Common myeloid progenitor, CD34-positive (primary cell): ENCODE results near the gene SCNN1A.

Experiments
- CTCF ChIA-PET: fragments of 350-600 bp; sonication (Branson Sonifier 250); formaldehyde crosslinking; loops from one replicate; lab custom pipeline; 2021; ENCODE audit warnings: antibody characterized with exemption; lab: Charles Lee
- POLR2A ChIA-PET: fragments of 350-600 bp; sonication (Branson Sonifier 250); formaldehyde crosslinking; loops from one replicate; lab custom pipeline; 2021; ENCODE audit warnings: antibody characterized with exemption; lab: Charles Lee
- DNase-seq, 3 donors: peaks; one replicate each; pipeline versions ENCODE4 v3.0.0 to v3.0.0-alpha.2; 2013
- H3K27ac ChIP-seq, 2 experiments: 1 replicate in 1 of 2; 2 replicates in 1 of 2; pipeline ENCODE4 v1.7.0; 2013; ENCODE audit warnings: inconsistent platforms in 2 of 2, low read length in 2 of 2, mild to moderate bottlenecking in 2 of 2, low read depth in 1 of 2, moderate library complexity in 1 of 2; ENCODE audit not compliant: severe bottlenecking in 2 of 2, insufficient read depth in 1 of 2, poor library complexity in 1 of 2
- H3K27me3 ChIP-seq, 5 experiments: replicated peaks in 2 of 5; 1 replicate in 3 of 5; 2 replicates in 2 of 5; pipeline versions ENCODE4 v1.6.1 to v1.7.0; 2013; ENCODE audit warnings: low read length in 4 of 5, mild to moderate bottlenecking in 2 of 5, moderate library complexity in 2 of 5, inconsistent platforms in 1 of 5; ENCODE audit not compliant: insufficient read depth in 5 of 5, control insufficient read depth in 4 of 5
- H3K36me3 ChIP-seq, 4 experiments: 1 replicate in 2 of 4; 2 replicates in 2 of 4; pipeline versions ENCODE4 v1.6.1 to v1.7.0; 2013; ENCODE audit warnings: low read length in 3 of 4, control low read depth in 1 of 4, mild to moderate bottlenecking in 1 of 4; ENCODE audit not compliant: control insufficient read depth in 4 of 4, insufficient read depth in 4 of 4
- H3K4me1 ChIP-seq, 4 experiments: 1 replicate in 3 of 4; 2 replicates in 1 of 4; pipeline versions ENCODE4 v1.6.1 to v1.7.1; 2013; ENCODE audit warnings: low read length in 3 of 4, mild to moderate bottlenecking in 3 of 4, control low read depth in 1 of 4, inconsistent platforms in 1 of 4, moderate library complexity in 1 of 4; ENCODE audit not compliant: control insufficient read depth in 4 of 4, insufficient read depth in 4 of 4; ENCODE audit errors: control extremely low read depth in 1 of 4
- H3K4me3 ChIP-seq, 7 experiments: 1 replicate in 4 of 7; 2 replicates in 3 of 7; pipeline versions ENCODE4 v1.5.1 to v1.7.0; 2013; ENCODE audit warnings: mild to moderate bottlenecking in 7 of 7, low read length in 6 of 7, moderate library complexity in 6 of 7, inconsistent platforms in 2 of 7, low read depth in 2 of 7, control low read depth in 1 of 7; ENCODE audit not compliant: insufficient read depth in 4 of 7, control insufficient read depth in 1 of 7; ENCODE audit errors: extremely low read depth in 1 of 7
- H3K9me3 ChIP-seq, 5 experiments: 1 replicate in 4 of 5; 2 replicates in 1 of 5; pipeline versions ENCODE4 v1.6.1 to v1.7.1; 2013; ENCODE audit warnings: low read length in 4 of 5, mild to moderate bottlenecking in 2 of 5, inconsistent platforms in 1 of 5, low read depth in 1 of 5, moderate library complexity in 1 of 5; ENCODE audit not compliant: control insufficient read depth in 4 of 5, insufficient read depth in 2 of 5; ENCODE audit errors: control extremely low read depth in 1 of 5
- WGBS: methylation state at CpG from one replicate; pipeline ENCODE4 v1.1.5; 2013; ENCODE audit not compliant: insufficient coverage; 5-methylcytosine and 5-hydroxymethylcytosine counted together

The SCNN1A gene

GRCh38 chr12:6315704-6316597 is 59.4 kb downstream of the SCNN1A start:
- CTCF ChIA-PET: interaction anchor here (2.1 to 4.4 kb wide), 3 partner anchors 11 to 149 kb away, joined by 7 to 23 read pairs (median 7); no protein-coding TSS in a partner anchor

DNA sequence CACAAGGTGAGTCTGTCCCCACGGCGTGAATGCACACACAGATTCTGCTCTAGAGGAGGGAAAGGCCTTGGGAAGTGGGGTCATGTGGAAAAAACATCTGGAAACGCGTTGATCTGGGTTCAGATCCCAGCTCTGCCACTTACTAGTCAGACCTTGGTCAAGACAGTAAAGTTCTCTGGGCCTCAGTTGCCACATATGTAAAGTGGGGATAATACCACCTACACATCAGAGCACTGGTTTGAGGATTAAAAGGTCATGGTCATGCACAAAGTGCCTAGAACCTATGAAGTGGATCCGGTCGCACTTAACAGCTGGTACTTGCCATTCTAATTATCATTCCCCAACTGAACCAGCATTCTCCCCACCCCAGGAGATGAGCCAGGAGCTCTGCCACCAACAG is 60.2 kb downstream of the SCNN1A start:
- WGBS: 92% methylated on average over 4 of the region's 6 CpGs
- Histone ChIP-seq H3K9me3 (no peaks in the 10 kb centered on the region), H3K27me3 (peaks cover 0 to 4% (median 0%) of the 10 kb centered on the region in 5 experiments), H3K4me3 (no peak overlapping the region), H3K4me1 (peaks cover 0 to 29% (median 21%) of the 10 kb centered on the region in 4 experiments), H3K36me3 (peaks cover 0 to 3% (median 1%) of the 10 kb centered on the region in 4 experiments), H3K27ac (no peak overlapping the region)
- no peak for DNase-seq
- ChIA-PET POLR2A (no interaction called here), CTCF (interaction anchor here (1.1 to 4.4 kb wide), 4 partner anchors 8 to 150 kb away, joined by 7 to 23 read pairs (median 7); no protein-coding TSS in a partner anchor)

More at GRCh38 chr12:6315704-6316597, 59.4 kb downstream of the SCNN1A start:
- H3K36me3 ChIP-seq: peaks cover 0 to 4% (median 1%) of the 10 kb centered on the region in 4 experiments
- H3K9me3 ChIP-seq: no peaks in the 10 kb centered on the region
- peaks cover 0 to 3% (median 0%) of the 10 kb centered on the region in 5 experiments for H3K27me3 ChIP-seq
- peaks cover 0 to 21% (median 15%) of the 10 kb centered on the region in 4 experiments for H3K4me1 ChIP-seq
- POLR2A ChIA-PET: no interaction called here
- no peak for DNase-seq
- WGBS: 97% methylated on average over 13 of the region's 17 CpGs
- H3K27ac ChIP-seq: no peak overlapping the region
- H3K4me3 ChIP-seq: no peak overlapping the region

DNA sequence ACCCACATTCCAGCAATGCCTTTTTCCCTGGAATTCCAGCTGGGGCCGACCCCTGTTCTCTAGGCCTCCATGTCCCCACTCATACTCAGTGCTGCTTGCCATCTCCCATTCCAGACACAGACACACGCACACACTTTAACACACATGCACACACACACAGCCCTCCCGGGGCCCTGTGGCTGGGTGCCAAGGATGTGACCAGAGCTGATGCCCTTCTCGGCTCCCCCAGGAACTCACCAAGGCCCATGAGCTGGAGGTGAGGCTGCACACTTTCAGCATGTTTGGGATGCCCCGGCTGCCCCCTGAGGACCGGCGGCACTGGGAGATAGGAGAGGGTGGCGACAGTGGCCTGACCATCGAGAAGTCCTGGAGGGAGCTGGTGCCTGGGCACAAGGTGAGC is 60.6 kb downstream of the SCNN1A start:
- H3K4me1 ChIP-seq: peaks cover 0 to 32% (median 23%) of the 10 kb centered on the region in 4 experiments
- CTCF ChIA-PET: interaction anchor here (1.1 to 4.4 kb wide), 4 partner anchors 8 to 151 kb away, joined by 3 to 23 read pairs (median 7); no protein-coding TSS in a partner anchor
- WGBS: 90% methylated on average over 6 of the region's 9 CpGs
- no peak overlapping the region for H3K27ac ChIP-seq
- POLR2A ChIA-PET: no interaction called here
- peaks cover 0 to 7% (median 0%) of the 10 kb centered on the region in 5 experiments for H3K27me3 ChIP-seq
- no peaks in the 10 kb centered on the region for H3K9me3 ChIP-seq
- DNase-seq: no peak
- peaks cover 0 to 2% (median 0%) of the 10 kb centered on the region in 4 experiments for H3K36me3 ChIP-seq
- H3K4me3 ChIP-seq: no peak overlapping the region

DNA sequence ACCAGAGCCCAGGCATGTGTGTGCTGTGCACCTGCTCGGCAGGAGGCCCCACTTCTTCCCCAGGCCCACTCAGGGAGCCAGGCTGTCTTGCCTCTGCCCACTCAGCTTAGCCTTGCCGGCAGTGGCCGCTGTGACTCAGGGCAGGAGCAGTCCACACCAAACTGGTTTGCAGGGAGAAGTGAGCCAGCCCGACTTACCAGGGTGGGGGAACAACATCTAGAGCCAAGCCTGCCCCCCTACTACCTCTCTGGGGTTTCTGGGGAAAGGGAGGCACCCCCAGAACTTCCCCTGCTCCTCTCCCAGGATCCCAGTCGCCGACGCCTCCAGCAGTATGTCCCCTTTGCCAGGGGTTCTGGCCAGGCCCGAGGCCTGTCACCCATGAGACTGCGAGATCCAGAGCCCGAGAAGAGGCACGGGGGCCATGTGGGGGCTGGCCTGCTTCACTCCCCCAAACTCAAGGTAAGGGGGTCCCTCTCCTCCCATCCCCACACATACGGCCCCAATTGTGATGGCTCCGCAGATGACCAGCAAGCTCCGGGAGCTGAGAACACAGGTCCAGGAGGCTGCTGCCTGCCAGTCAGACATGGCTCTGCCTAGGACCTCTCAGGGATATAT is 61.9 kb downstream of the SCNN1A start:
- Histone ChIP-seq H3K27me3 (peaks cover 0 to 7% (median 0%) of the 10 kb centered on the region in 5 experiments), H3K36me3 (peaks cover 0 to 2% (median 0%) of the 10 kb centered on the region in 4 experiments), H3K4me3 (no peak overlapping the region), H3K4me1 (peaks cover 0 to 26% (median 19%) of the 10 kb centered on the region in 4 experiments), H3K27ac (no peak overlapping the region), H3K9me3 (no peaks in the 10 kb centered on the region)
- DNase-seq: no peak
- ChIA-PET POLR2A (no interaction called here), CTCF (interaction anchor here (1.1 to 3.2 kb wide), 3 partner anchors 10 to 152 kb away, joined by 3 to 12 read pairs (median 7); no protein-coding TSS in a partner anchor)
- whole genome bisulfite sequencing: 98% methylated on average over 12 of the region's 14 CpGs

DNA sequence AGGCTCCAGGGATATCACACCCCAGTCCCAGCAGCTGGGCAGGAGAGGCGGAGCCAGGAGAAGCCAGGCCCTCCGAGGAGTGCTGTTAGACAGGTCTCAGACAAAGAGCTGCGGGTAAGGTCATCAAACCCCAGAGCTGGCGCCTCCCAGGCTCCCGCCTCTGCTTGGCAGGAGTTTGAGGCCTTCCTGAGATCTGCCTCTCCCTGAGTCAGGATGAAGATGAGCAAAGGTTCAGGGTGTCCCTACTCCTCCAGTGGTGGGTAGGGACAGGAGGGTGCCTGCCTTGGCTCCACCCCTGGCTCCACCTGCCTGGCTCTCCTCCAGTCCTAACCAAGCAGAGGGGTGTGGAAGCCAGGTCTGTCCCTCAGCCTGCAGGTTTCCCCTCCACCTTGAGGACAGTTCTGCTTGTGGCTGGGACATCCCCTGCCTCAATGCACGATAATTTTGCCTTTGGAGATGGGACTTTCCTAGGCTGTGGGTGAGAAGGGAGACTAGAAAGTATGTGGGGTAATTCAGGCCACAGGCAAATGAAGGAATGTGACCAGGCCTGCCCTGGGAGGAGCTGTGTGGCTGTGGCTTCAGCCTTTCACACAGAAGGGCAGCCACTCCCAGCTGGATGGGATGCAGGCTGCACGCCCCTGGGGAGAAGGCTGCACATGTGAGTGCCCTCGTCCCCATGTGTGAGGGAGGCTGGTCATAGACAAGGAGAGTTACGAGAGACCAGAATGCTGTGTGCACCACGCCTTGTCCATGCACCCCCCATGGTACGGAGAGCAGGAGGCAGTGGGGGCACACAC is 62.6 kb downstream of the SCNN1A start:
- Histone ChIP-seq H3K4me1 (peaks cover 0 to 26% (median 20%) of the 10 kb centered on the region in 4 experiments), H3K9me3 (no peaks in the 10 kb centered on the region), H3K27me3 (peaks cover 0 to 7% (median 0%) of the 10 kb centered on the region in 5 experiments), H3K36me3 (peaks cover 0 to 2% (median 0%) of the 10 kb centered on the region in 4 experiments), H3K4me3 (no peak overlapping the region), H3K27ac (no peak overlapping the region)
- no peak for DNase-seq
- WGBS: 88% methylated on average over 9 of the region's 11 CpGs
- ChIA-PET CTCF (interaction anchor here (0.8 to 3.2 kb wide), 2 partner anchors 10 to 55 kb away, joined by 3 to 12 read pairs; no protein-coding TSS in a partner anchor), POLR2A (interaction anchor here (0.5 kb wide), 1 partner anchor 18 kb away, joined by 3 read pairs; no protein-coding TSS in a partner anchor)

- H3K4me3 ChIP-seq: no peak overlapping the region
- peaks cover 0 to 29% (median 27%) of the 10 kb centered on the region in 4 experiments for H3K4me1 ChIP-seq
- no peak for DNase-seq
- ChIA-PET POLR2A (interaction anchor here (0.5 kb wide), 1 partner anchor 17 kb away, joined by 3 read pairs; no protein-coding TSS in a partner anchor), CTCF (interaction anchor here (0.8 to 3.2 kb wide), 2 partner anchors 11 to 56 kb away, joined by 3 to 12 read pairs; no protein-coding TSS in a partner anchor)
- H3K27ac ChIP-seq: no peak overlapping the region
- peaks cover 0 to 7% (median 0%) of the 10 kb centered on the region in 5 experiments for H3K27me3 ChIP-seq
- peaks cover 0 to 2% (median 0%) of the 10 kb centered on the region in 4 experiments for H3K36me3 ChIP-seq
- no peaks in the 10 kb centered on the region for H3K9me3 ChIP-seq
- 97% methylated on average over 5 of the region's 8 CpGs for WGBS
These were observed 63.4 kb downstream of the SCNN1A start for GRCh38 chr12:6311822-6312528.
